ENCODE data around the gene PCDH10.

DNA sequence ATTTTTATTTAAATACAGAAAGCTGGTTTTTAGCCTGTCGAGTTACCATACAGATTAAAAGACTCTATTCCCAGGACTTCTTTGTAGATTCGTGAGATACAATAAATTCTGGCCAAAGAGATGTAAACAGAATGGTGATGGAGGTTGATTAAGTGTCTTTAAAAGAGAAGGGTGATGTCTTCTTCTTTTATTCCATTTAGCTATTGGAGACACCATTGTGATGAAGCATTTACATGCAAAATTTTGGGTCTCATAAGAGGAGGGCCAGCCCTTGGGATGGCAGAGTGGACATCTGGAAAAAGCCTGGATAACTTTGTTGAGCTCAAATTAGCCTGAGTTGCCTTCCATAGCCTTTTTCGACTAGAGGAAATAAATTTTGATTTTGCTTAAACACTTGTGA is 21.6 kb upstream of the PCDH10 start:
- TF ChIP-seq, protein P1, sequence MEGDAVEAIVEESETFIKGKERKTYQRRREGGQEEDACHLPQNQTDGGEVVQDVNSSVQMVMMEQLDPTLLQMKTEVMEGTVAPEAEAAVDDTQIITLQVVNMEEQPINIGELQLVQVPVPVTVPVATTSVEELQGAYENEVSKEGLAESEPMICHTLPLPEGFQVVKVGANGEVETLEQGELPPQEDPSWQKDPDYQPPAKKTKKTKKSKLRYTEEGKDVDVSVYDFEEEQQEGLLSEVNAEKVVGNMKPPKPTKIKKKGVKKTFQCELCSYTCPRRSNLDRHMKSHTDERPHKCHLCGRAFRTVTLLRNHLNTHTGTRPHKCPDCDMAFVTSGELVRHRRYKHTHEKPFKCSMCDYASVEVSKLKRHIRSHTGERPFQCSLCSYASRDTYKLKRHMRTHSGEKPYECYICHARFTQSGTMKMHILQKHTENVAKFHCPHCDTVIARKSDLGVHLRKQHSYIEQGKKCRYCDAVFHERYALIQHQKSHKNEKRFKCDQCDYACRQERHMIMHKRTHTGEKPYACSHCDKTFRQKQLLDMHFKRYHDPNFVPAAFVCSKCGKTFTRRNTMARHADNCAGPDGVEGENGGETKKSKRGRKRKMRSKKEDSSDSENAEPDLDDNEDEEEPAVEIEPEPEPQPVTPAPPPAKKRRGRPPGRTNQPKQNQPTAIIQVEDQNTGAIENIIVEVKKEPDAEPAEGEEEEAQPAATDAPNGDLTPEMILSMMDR (IDR thresholded peaks at IDR 0.05): no peak
- no peak for TF ChIP-seq POLR2A (IDR thresholded peaks at IDR 0.05)
